COR-L47 (cell line): ENCODE results near the gene RFLNA.

Experiments used
- DNase-seq: peaks from one replicate; lab custom pipeline; 2025; lab: John Stamatoyannopoulos, UW

Gene RFLNA

GRCh38 chr12:124338876-124339603, 44.1 kb downstream of the RFLNA start:
- no peak for DNase-seq

GRCh38 chr12:124340080-124340900, 45.4 kb downstream of the RFLNA start:
- DNase-seq = no peak

DNA sequence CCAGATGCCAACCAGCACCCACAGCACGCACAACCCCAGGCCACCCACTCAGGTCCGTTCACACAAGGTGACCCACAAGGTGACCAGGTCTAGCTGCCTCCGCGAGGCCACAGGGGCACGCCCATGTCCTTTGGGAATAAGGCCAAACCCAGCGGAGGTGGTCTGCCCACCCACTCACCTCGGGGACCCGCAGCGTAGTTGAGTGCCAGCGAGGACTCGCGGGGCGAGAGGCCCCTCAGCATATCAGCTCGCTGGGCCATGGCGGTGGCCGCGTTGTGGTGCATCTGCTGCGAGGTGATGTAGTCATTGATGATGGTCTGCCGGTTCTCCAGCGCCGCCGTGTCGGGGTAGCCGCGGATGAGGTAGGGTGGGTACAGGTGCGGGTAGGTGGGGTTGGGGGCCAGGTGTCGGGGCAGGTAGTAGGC, 46.8 kb downstream of the RFLNA start:
- DNase-seq = no peak

DNA sequence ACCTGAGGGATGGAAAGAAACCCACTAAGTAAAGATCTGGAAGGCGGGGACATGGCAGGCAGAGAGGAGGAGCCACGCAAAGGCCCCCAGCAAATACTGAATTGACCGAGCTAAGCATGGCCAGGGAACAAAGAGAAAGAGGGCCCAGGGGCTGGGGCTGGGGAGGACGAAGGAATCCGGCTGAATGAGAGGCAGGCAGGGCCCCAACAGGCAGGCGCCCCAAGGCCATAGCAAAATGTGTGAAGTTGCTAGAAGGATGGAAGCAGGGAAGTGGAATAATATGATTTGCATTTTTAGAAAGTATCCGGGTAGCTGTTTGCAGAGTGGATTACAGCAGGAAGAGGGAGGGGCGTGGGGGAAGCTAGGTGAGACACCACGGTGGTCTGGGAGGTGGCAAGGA, 49.1 kb downstream of the RFLNA start:
- DNase-seq = no peak

DNA sequence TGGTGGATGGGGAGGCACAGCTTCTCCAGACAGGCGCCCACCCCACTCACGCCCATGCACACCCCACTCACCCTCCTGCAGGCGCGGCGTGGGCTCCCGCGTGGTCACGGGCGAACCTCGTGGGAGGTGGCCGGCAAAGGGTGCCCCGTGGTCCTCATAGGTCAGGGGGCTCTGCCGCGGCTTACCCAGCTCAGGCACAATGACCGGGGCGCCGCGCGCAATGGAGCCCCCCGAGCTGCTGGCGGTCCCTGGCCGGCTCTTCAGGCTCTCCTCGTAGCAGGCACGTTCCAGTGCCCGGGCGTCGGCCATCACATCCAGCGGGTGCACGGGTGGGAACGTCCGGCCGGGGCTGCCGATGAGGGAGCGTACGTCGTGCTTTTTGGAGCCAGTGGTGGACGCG, 49.6 kb downstream of the RFLNA start:
- no peak for DNase-seq

GRCh38 chr12:124345795-124346194, 50.9 kb downstream of the RFLNA start:
- no peak for DNase-seq

GRCh38 chr12:124346425-124347168, 51.7 kb downstream of the RFLNA start:
- no peak for DNase-seq

- no peak for DNase-seq
Measured at GRCh38 chr12:124347335-124347734, 52.4 kb downstream of the RFLNA start.

GRCh38 chr12:124347805-124348658, 53.1 kb downstream of the RFLNA start:
- DNase-seq = no peak

- DNase-seq = no peak
Measured at GRCh38 chr12:124348659-124349380, 53.9 kb downstream of the RFLNA start.

DNA sequence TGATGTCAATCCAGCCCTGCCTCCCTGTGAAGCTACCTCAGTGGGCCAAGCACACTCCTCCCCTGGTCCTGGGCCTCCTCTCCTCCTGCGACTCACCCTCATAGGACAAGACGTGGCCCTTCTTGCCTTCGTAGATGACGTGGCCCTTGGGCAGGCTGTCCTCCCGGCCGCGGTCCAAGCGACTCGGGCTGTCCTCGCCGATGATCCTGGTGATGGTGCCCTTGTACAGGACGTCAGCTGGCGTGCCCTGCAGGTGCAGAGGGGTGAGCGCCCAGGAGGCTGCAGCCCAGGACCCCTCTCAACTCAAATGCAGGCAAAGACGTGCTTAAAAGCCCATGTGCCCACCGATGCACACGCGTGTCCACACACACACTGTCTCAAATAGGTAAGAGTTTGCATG, 55.6 kb downstream of the RFLNA start:
- DNase-seq = no peak

- no peak for DNase-seq
Measured at GRCh38 chr12:124351422-124351821, 56.5 kb downstream of the RFLNA start.

- DNase-seq = no peak
Measured at GRCh38 chr12:124352257-124352656, 57.4 kb downstream of the RFLNA start.

DNA sequence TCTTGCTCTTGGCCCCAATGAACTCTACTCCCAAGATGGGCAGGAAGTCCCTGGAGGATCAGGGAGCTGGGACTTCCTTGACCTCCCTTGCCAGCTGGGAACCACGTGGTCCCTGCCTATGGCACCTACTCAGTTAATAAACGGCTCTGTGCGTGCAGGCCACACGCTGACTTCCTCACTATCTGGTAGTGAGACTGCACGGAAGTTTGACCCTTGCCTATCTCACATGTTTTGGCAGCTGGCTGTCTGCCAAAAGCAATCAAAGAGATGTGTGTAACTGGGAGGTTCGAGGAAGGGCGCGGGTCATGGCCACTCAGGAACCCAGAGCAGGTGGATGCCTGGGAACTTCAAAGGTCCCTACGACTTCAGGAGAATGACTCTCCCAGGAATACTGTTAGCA, 57.9 kb downstream of the RFLNA start:
- no peak for DNase-seq

GRCh38 chr12:124354400-124354799, 59.5 kb downstream of the RFLNA start:
- DNase-seq = no peak

DNA sequence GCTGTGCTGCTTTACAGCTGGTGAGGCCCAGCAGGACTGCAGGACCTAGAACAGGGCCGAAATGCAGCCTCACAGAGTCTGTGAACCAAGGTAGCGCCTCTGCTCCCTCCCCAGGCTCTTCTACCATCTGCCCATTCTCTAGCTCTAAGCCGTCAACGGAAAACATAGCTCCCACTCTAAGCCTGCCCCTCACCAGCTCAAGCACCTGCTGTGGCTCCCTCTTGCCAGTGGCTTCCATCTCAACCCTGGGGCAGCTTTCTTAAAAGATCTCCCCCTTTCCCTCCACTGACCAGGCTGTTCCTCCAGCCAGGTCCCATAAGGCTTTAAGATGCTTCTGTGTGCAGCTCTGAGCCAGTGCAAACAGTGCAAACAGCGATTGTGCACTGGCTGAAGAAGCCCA, 61.3 kb downstream of the RFLNA start:
- DNase-seq = no peak

GRCh38 chr12:124357616-124358015, 62.7 kb downstream of the RFLNA start:
- DNase-seq = no peak

DNA sequence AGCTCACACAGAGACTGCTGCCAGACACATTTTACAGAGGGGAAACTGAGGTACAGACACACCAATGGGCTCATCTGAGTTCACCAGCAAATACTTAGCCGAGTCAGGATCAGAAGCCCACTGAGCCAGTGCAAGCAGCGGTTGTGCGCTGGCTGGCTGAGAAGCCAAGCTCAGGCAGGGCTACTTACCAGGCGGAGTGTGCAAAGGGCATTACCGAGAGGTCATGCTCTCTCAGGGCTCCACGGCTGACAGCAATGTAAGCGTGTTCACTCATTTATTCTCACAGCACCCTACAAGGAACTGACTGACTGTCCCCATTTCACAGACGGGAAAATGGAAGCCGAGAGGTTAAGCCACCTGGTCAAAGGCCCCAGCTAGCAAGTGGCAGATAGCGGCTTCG, 63.7 kb downstream of the RFLNA start:
- no peak for DNase-seq

- peak; percentile 24 for DNase-seq
Measured at GRCh38 chr12:124359671-124360581, 65.0 kb downstream of the RFLNA start.
